ENCODE data around the gene NCK2.

The NCK2 gene

GRCh38 chr2:105734762-105735538 lies 9.8 kb upstream of the NCK2 start:
- H3K4me3 ChIP-seq (ENCODE audit: low read depth, low read length): no peak overlapping the region
- no peak for TF ChIP-seq CTCF (IDR thresholded peaks at IDR 0.05; ENCODE audit: low read depth, low read length, missing control alignments)
- DNase-seq (ENCODE audit: low read depth): no peak

- no peak overlapping the region for H3K4me3 ChIP-seq (ENCODE audit: low read depth, low read length)
- TF ChIP-seq CTCF (IDR thresholded peaks at IDR 0.05; ENCODE audit: low read depth, low read length, missing control alignments): no peak
- no peak for DNase-seq (ENCODE audit: low read depth)
Measured at GRCh38 chr2:105736145-105736544, 8.6 kb upstream of the NCK2 start.

GRCh38 chr2:105737980-105738657 lies 6.6 kb upstream of the NCK2 start:
- TF ChIP-seq CTCF (IDR thresholded peaks at IDR 0.05; ENCODE audit: low read depth, low read length, missing control alignments): no peak
- DNase-seq (ENCODE audit: low read depth): no peak
- no peak overlapping the region for H3K4me3 ChIP-seq (ENCODE audit: low read depth, low read length)

GRCh38 chr2:105738658-105739241 lies 6.0 kb upstream of the NCK2 start:
- DNase-seq (ENCODE audit: low read depth): no peak
- H3K4me3 ChIP-seq (ENCODE audit: low read depth, low read length): no peak overlapping the region
- TF ChIP-seq CTCF (IDR thresholded peaks at IDR 0.05; ENCODE audit: low read depth, low read length, missing control alignments): no peak

GRCh38 chr2:105739426-105739825 lies 5.3 kb upstream of the NCK2 start:
- no peak overlapping the region for H3K4me3 ChIP-seq (ENCODE audit: low read depth, low read length)
- TF ChIP-seq CTCF (IDR thresholded peaks at IDR 0.05; ENCODE audit: low read depth, low read length, missing control alignments): no peak
- DNase-seq (ENCODE audit: low read depth): no peak

GRCh38 chr2:105739944-105740530 lies 4.7 kb upstream of the NCK2 start:
- TF ChIP-seq CTCF (IDR thresholded peaks at IDR 0.05; ENCODE audit: low read depth, low read length, missing control alignments): no peak
- DNase-seq (ENCODE audit: low read depth): no peak
- no peak overlapping the region for H3K4me3 ChIP-seq (ENCODE audit: low read depth, low read length)
